Dendritic cell treated with granulocyte-macrophage colony-stimulating factor and Interleukin-4, amounts not matched to agents 40 ng/mL and 50 ng/mL, for 4 days (primary cell): Measurements from ENCODE around the gene NTF3.

ENCODE experiments used
- H3K27ac Mint-ChIP-seq: one replicate; pipeline ENCODE4 v1.8.0; 2022; ENCODE audit warnings: mild to moderate bottlenecking, mixed read lengths
- H3K27me3 Mint-ChIP-seq: one replicate; pipeline ENCODE4 v1.8.0; 2022; ENCODE audit warnings: mild to moderate bottlenecking, mixed read lengths
- H3K36me3 Mint-ChIP-seq: one replicate; pipeline ENCODE4 v1.8.0; 2022; ENCODE audit warnings: low read depth, mixed read lengths
- H3K4me1 Mint-ChIP-seq: one replicate; pipeline ENCODE4 v1.8.0; 2022; ENCODE audit warnings: low read depth, mixed read lengths
- H3K4me3 Mint-ChIP-seq: one replicate; pipeline ENCODE4 v1.8.0; 2022; ENCODE audit warnings: mild to moderate bottlenecking, moderate library complexity, mixed read lengths
- H3K9me3 Mint-ChIP-seq: one replicate; pipeline ENCODE4 v1.8.0; 2022; ENCODE audit warnings: mixed read lengths
- intact Hi-C: fragments of 100-400 bp; cut with micrococcal nuclease; formaldehyde crosslinking; loops from one replicate; pipeline ENCODE4 v1.15.0; 2022

NTF3 gene

DNA sequence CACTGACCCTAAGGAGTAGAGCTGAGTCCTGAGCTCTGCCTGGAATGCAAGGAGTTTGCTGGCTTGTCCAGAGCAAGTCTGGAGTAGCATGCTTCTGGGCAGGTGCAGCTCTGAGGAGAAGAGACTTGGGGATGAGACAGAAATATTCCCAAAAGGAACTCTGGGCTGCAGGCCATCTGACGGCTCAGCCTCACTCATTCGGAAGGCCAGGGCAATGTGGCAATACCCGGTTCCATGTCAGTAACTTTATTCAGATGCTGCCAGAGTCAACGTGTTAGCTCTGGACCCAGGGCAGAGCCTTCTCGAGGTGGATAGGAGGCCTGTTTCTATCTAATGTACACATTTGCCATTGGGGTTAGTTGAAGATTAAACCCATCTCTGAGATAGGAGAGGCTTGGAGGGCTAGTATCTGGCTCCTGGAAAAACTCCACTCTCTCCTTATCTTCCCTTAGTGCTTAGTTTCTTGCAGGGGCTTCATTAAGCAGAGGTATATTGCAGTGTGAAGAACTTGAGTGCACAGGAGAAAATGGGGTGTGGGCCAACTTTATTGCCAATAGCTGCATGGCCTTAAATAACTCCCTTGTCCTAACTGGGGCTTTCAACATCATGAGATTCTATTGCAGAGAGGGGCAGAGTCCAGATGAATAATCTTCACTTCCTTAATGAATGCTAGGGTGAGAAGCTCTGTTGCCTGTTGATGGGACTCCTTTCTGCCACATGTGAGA is 65.6 kb downstream of the NTF3 start:
- H3K27ac Mint-ChIP-seq: no peak overlapping the region
- H3K27me3 Mint-ChIP-seq: peaks cover 1% of the 10 kb centered on the region
- H3K4me1 Mint-ChIP-seq: no peaks in the 10 kb centered on the region
- H3K36me3 Mint-ChIP-seq: no peaks in the 10 kb centered on the region
- intact Hi-C loops: no loop called here
- no peak overlapping the region for H3K4me3 Mint-ChIP-seq
- H3K9me3 Mint-ChIP-seq: no peaks in the 10 kb centered on the region

GRCh38 chr12:5498076-5498475 is 66.2 kb downstream of the NTF3 start:
- Mint-ChIP-seq H3K27ac (no peak overlapping the region), H3K4me1 (no peaks in the 10 kb centered on the region), H3K36me3 (no peaks in the 10 kb centered on the region), H3K4me3 (no peak overlapping the region), H3K27me3 (peaks cover 1% of the 10 kb centered on the region), H3K9me3 (no peaks in the 10 kb centered on the region)
- intact Hi-C loops: no loop called here

- Mint-ChIP-seq H3K4me3 (no peak overlapping the region), H3K27me3 (peaks cover 3% of the 10 kb centered on the region), H3K27ac (no peak overlapping the region), H3K4me1 (no peaks in the 10 kb centered on the region), H3K9me3 (no peaks in the 10 kb centered on the region), H3K36me3 (no peaks in the 10 kb centered on the region)
- intact Hi-C loops: no loop called here
These were observed 66.9 kb downstream of the NTF3 start for GRCh38 chr12:5498806-5499205.

DNA sequence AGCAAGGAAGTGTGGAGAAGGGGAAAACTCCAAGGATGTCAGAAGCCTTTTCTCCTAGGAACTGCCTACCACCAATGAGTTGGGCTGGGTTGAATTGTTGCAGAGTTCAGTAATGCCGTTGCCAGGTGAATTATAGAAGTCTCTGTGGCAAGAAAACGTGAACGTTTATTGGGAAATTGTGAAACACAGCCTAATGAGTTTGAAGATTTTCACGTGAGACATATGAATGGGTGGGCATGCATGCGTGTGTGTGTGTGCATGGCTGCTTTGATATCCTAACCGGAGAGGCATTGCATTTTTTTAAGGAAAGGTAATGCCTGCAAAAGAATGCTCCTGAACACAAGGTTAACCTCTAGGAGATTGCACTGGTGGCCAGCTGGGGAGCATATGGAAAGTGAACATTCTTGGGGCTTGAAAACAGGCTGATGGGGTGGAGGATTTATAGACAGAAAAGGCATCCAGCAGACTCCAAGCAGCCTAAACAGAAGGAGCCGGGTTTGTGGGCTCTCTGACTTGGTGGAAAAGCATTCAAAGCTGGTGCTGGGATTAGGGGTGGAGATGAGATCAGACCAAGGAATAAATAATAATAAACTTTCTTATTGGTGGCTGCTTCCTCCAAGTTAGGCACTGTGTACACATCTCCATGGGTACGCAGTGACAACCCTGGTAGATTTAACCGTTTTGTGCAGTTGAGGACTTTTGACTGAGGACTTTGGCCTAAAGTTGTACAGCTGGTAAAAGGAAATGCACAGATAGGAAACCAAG is 67.8 kb downstream of the NTF3 start:
- H3K27me3 Mint-ChIP-seq: peaks cover 3% of the 10 kb centered on the region
- H3K36me3 Mint-ChIP-seq: no peaks in the 10 kb centered on the region
- intact Hi-C loops: no loop called here
- no peaks in the 10 kb centered on the region for H3K4me1 Mint-ChIP-seq
- H3K9me3 Mint-ChIP-seq: no peaks in the 10 kb centered on the region
- H3K27ac Mint-ChIP-seq: no peak overlapping the region
- H3K4me3 Mint-ChIP-seq: no peak overlapping the region

DNA sequence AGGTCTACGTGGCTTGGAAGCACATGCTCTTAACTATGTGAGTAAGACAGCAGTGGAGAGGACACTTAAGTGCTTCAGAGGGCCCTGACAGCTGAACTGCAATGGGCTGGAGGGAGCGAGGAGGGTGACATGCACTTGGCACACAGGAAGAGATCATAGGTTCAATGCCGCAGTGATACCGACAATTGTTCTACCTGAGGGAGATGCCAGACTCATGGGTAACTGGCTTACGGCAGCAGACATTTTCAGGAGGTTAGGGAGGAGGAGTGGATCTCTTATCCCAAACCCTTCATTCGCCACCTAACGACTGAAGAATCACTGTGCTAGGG is 68.4 kb downstream of the NTF3 start:
- Mint-ChIP-seq H3K4me3 (no peak overlapping the region), H3K27ac (no peak overlapping the region), H3K27me3 (peaks cover 3% of the 10 kb centered on the region), H3K9me3 (no peaks in the 10 kb centered on the region), H3K36me3 (no peaks in the 10 kb centered on the region), H3K4me1 (no peaks in the 10 kb centered on the region)
- intact Hi-C loops: no loop called here

GRCh38 chr12:5503774-5504173 is 71.9 kb downstream of the NTF3 start:
- Mint-ChIP-seq H3K36me3 (no peaks in the 10 kb centered on the region), H3K4me1 (no peaks in the 10 kb centered on the region), H3K4me3 (no peak overlapping the region), H3K27me3 (peaks cover 3% of the 10 kb centered on the region), H3K27ac (no peak overlapping the region), H3K9me3 (no peaks in the 10 kb centered on the region)
- intact Hi-C loops: no loop called here

- Mint-ChIP-seq H3K27ac (no peak overlapping the region), H3K27me3 (peaks cover 2% of the 10 kb centered on the region), H3K36me3 (no peaks in the 10 kb centered on the region), H3K4me3 (no peak overlapping the region), H3K4me1 (no peaks in the 10 kb centered on the region), H3K9me3 (no peaks in the 10 kb centered on the region)
- intact Hi-C loops: no loop called here
These were observed 73.2 kb downstream of the NTF3 start for GRCh38 chr12:5505116-5505515.

- peaks cover 6% of the 10 kb centered on the region for H3K27me3 Mint-ChIP-seq
- no peak overlapping the region for H3K4me3 Mint-ChIP-seq
- H3K4me1 Mint-ChIP-seq: no peaks in the 10 kb centered on the region
- no peaks in the 10 kb centered on the region for H3K36me3 Mint-ChIP-seq
- H3K9me3 Mint-ChIP-seq: no peaks in the 10 kb centered on the region
- intact Hi-C loops: no loop called here
- no peak overlapping the region for H3K27ac Mint-ChIP-seq
These were observed 73.8 kb downstream of the NTF3 start for GRCh38 chr12:5505751-5506150.

DNA sequence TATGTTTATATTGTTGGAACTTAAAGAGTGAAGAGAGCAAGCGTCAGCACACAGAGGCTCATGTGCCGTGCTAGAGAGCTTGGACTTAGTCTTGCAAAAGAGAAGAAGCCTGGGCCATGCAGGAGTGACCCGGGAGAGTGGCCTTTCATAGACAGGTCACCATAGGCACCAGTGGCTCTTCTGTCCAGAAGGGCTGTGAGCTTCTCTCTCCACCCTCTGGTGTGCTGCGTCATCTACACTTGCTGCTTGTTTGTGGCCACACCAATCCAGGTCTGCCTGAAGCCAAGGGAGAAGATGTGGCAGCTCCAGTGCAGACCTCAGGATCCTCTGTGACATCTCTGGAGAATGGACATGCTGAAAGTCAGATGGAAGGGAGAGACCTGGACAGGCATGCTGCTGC is 74.4 kb downstream of the NTF3 start:
- H3K27me3 Mint-ChIP-seq: peaks cover 10% of the 10 kb centered on the region
- intact Hi-C loops: no loop called here

GRCh38 chr12:5506821-5507231 is 74.9 kb downstream of the NTF3 start:
- H3K27ac Mint-ChIP-seq: no peak overlapping the region
- no peaks in the 10 kb centered on the region for H3K9me3 Mint-ChIP-seq
- no peaks in the 10 kb centered on the region for H3K36me3 Mint-ChIP-seq
- H3K4me1 Mint-ChIP-seq: no peaks in the 10 kb centered on the region
- intact Hi-C loops: no loop called here
- H3K27me3 Mint-ChIP-seq: peaks cover 14% of the 10 kb centered on the region
- H3K4me3 Mint-ChIP-seq: no peak overlapping the region

More for the DNA sequence above, 74.4 kb downstream of the NTF3 start:
- Mint-ChIP-seq H3K36me3 (no peaks in the 10 kb centered on the region), H3K9me3 (no peaks in the 10 kb centered on the region), H3K4me3 (no peak overlapping the region), H3K4me1 (no peaks in the 10 kb centered on the region), H3K27ac (no peak overlapping the region)

DNA sequence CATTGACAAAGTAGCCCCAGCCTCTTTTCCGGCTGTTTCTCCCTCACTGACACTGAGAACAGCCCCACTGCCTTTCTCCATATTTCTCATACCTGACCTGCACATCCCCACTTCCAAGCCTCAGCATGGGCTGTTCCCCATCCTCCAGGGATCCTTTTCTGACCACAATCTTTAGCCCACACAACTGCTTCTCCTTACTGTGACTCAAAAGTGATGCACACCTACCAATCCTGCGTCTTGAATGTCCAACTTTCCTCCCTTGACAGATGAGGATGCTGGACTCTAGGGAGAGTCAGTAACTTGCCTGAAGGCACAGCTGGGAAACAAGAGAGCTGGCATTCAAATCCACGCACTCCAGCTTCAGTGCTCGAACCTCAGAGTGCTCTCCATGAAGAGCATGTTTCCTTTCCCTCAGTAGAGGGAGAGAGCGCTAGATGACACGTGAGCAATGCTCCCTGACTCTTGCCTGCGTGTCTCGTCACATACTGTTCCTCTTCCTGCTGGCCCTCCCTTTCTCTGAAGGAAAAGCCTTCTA is 75.6 kb downstream of the NTF3 start:
- intact Hi-C loops: no loop called here
- no peak overlapping the region for H3K4me3 Mint-ChIP-seq
- no peaks in the 10 kb centered on the region for H3K36me3 Mint-ChIP-seq
- H3K4me1 Mint-ChIP-seq: no peaks in the 10 kb centered on the region
- no peaks in the 10 kb centered on the region for H3K9me3 Mint-ChIP-seq
- peaks cover 17% of the 10 kb centered on the region for H3K27me3 Mint-ChIP-seq
- no peak overlapping the region for H3K27ac Mint-ChIP-seq

DNA sequence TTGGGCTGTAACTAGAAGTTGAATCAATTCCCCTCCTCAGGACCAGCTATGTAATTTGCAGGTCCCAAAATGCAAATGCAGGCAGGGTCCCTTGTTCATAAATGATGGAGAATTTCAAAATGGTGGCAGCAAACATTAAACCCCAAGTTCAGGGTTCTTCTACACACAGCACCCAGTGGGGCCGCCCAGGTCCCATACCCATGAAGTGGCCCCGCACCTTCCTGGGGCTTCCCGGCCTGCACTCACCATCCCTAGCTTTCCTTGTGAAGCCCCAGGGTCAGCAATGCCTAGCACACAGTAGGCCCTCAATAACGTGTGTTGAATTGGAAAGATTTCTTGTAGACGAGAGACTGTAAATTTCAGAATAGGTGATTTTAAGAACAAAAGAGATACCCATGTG is 76.0 kb downstream of the NTF3 start:
- intact Hi-C loops: no loop called here
- no peak overlapping the region for H3K27ac Mint-ChIP-seq

DNA sequence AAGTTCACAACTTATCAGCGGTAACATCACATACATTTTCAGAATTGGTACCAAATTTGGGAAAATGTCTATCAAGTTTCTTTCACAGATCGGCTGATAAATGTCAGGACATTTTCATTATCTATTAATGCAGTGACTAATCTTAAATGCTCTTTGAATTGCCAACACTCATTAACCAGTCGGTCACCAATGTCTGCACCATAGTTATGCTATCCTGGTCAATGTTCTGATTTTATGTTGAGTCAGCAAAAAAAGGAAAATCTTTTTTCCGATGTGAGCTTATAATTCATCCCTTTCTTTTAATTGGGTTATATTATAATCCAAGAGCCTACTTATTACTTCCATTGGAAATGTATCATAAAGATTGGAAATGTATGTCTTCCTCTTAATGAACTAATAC is 77.2 kb downstream of the NTF3 start:
- H3K27me3 Mint-ChIP-seq: peaks cover 18% of the 10 kb centered on the region
- no peak overlapping the region for H3K4me3 Mint-ChIP-seq
- intact Hi-C loops: no loop called here

More for the DNA sequence above, 76.0 kb downstream of the NTF3 start:
- Mint-ChIP-seq H3K36me3 (no peaks in the 10 kb centered on the region), H3K4me1 (no peaks in the 10 kb centered on the region), H3K4me3 (no peak overlapping the region), H3K27me3 (peaks cover 20% of the 10 kb centered on the region), H3K9me3 (no peaks in the 10 kb centered on the region)

DNA sequence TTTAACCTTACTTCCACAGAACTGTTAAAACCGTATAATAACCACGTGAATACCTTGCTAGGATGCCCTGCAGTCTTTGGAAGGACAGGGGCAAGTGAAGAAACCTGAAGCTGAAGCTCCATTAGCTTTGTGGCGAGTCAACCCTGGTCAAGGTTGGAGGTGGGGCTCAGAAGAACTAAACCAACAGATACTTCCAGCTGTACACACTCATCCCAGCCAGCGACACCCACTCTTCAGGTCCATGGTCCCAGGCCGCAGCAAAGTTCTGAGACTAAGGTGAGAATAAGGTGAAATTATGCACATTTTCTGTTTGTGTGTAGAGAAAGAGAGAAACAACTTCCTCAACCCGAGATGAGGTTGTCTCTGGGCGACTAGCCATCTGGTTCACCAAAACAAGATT is 77.6 kb downstream of the NTF3 start:
- Mint-ChIP-seq H3K36me3 (no peaks in the 10 kb centered on the region), H3K9me3 (no peaks in the 10 kb centered on the region), H3K4me3 (no peak overlapping the region), H3K27me3 (peaks cover 18% of the 10 kb centered on the region), H3K4me1 (no peaks in the 10 kb centered on the region), H3K27ac (no peak overlapping the region)
- intact Hi-C loops: no loop called here

More for the DNA sequence above, 77.2 kb downstream of the NTF3 start:
- Mint-ChIP-seq H3K4me1 (no peaks in the 10 kb centered on the region), H3K36me3 (no peaks in the 10 kb centered on the region), H3K27ac (no peak overlapping the region), H3K9me3 (no peaks in the 10 kb centered on the region)
